K562 (cell line): ENCODE measurements around the gene ARSA. TPM values are rescaled to one million over a fixed set of nuclear protein-coding genes. Genes with fewer than 3 reads are reported as not detected.

Experiments
- ATAC-seq: fragments of 200-7000 bp; cut with Tn5 transposase; 3 replicates; pipeline ENCODE4 v1.9.1; 2020; ENCODE audit warnings: moderate library complexity
- BruUV-seq: library from RNA; stranded (reverse); fragments of 400-500 nt; replicated peaks from 2 replicates; lab custom pipeline; 2021; lab: Mats Ljungman, UMichigan
- CTCF ChIA-PET: fragments of 300-600 bp; formaldehyde crosslinking; extraction: SDS; loops from one replicate; lab custom pipeline; 2021; ENCODE audit warnings: low intra/inter-chr PET ratio; lab: Yijun Ruan, JAX
- POLR2A ChIA-PET: fragments of 300-600, 350-650 bp; sonication (Branson Sonifier 250); formaldehyde crosslinking; extraction: SDS; loops from one replicate; lab custom pipeline; 2021; ENCODE audit warnings: antibody characterized with exemption, inconsistent platforms; lab: Yijun Ruan, JAX
- DNase-seq, 4 experiments: peaks; one replicate each; pipeline versions ENCODE4 v3.0.0 to v3.0.0-alpha.2; 2011 to 2018; ENCODE audit warnings: low spot score in 3 of 4, mixed read lengths in 3 of 4; ENCODE audit errors: extremely low read depth in 1 of 4
- FAIRE-seq: peaks from 2 replicates; lab custom pipeline; 2011; peaks lifted over from hg19 to GRCh38; lab: Jason Lieb, UNC
- H2AFZ ChIP-seq: 2 replicates; pipeline ENCODE4 v1.6.0; 2011; ENCODE audit warnings: low read depth, low read length, control low read depth, inconsistent platforms
- H3K27ac ChIP-seq: fragments of 200-600 bp; 3 replicates; pipeline ENCODE4 v1.8.0; 2011; ENCODE audit warnings: low read depth, mild to moderate bottlenecking, control low read depth, inconsistent platforms, low read length, moderate library complexity, mixed read lengths; ENCODE audit errors: extremely low read depth
- H3K27me3 ChIP-seq, 2 experiments: fragments of 300-600 bp in 1 of 2; 2 replicates in 1 of 2; 3 replicates in 1 of 2; pipeline versions ENCODE4 v1.6.0 to v1.8.0; 2011; ENCODE audit warnings: inconsistent platforms in 2 of 2, low read length in 2 of 2, mild to moderate bottlenecking in 1 of 2, mixed read lengths in 1 of 2, moderate library complexity in 1 of 2; ENCODE audit not compliant: control insufficient read depth in 2 of 2, insufficient read depth in 2 of 2
- H3K36me3 ChIP-seq: fragments of 300-600 bp; 3 replicates; pipeline ENCODE4 v1.8.0; 2011; ENCODE audit warnings: mild to moderate bottlenecking, low read length, inconsistent platforms; ENCODE audit not compliant: control insufficient read depth, insufficient read depth
- H3K4me1 ChIP-seq, 2 experiments: fragments of 200-600 bp in 1 of 2; replicated peaks in 1 of 2; 2 replicates in 1 of 2; 3 replicates in 1 of 2; pipeline versions ENCODE4 v1.5.1 to v1.8.0; 2011; ENCODE audit warnings: inconsistent platforms in 2 of 2, low read length in 2 of 2, mild to moderate bottlenecking in 1 of 2, mixed read lengths in 1 of 2, moderate library complexity in 1 of 2; ENCODE audit not compliant: control insufficient read depth in 2 of 2, insufficient read depth in 2 of 2
- H3K4me2 ChIP-seq: 2 replicates; pipeline ENCODE4 v1.6.1; 2011; ENCODE audit warnings: low read length, control low read depth, inconsistent platforms, mixed read lengths; ENCODE audit not compliant: insufficient read depth
- H3K4me3 ChIP-seq: fragments of 200-600 bp; sonication (generic), shearing (Covaris generic); 2 replicates; pipeline ENCODE4 v1.5.1; 2016; ENCODE audit warnings: control low read depth, inconsistent platforms
- H3K79me2 ChIP-seq: fragments of 200-600 bp; 3 replicates; pipeline ENCODE4 v1.8.0; 2011; ENCODE audit warnings: low read length, inconsistent platforms; ENCODE audit not compliant: control insufficient read depth, insufficient read depth
- H3K9ac ChIP-seq, 2 experiments: 2 replicates each; pipeline versions ENCODE4 v1.6.0 to v1.6.1; 2011; ENCODE audit warnings: low read depth in 2 of 2, low read length in 2 of 2, control low read depth in 1 of 2, inconsistent platforms in 1 of 2, mild to moderate bottlenecking in 1 of 2, mixed read lengths in 1 of 2; ENCODE audit not compliant: insufficient read depth in 1 of 2
- H3K9me1 ChIP-seq: one replicate; pipeline ENCODE4 v1.6.0; 2011; ENCODE audit warnings: inconsistent platforms, mild to moderate bottlenecking, low read length, moderate library complexity; ENCODE audit not compliant: control insufficient read depth, insufficient read depth
- H3K9me3 ChIP-seq: replicated peaks from 2 replicates; pipeline ENCODE4 v1.5.1; 2011; ENCODE audit warnings: low read depth, low read length, inconsistent platforms; ENCODE audit not compliant: control insufficient read depth, insufficient read depth
- H4K20me1 ChIP-seq: replicated peaks from 2 replicates; pipeline ENCODE4 v1.6.1; 2011; ENCODE audit warnings: low read length, inconsistent platforms, mixed read lengths; ENCODE audit not compliant: control insufficient read depth, insufficient read depth
- BHLHE40 ChIP-seq: IDR thresholded peaks from 2 replicates; pipeline ENCODE4 v1.6.1; 2011; ENCODE audit warnings: low read length, improper control_type of control experiment
- BRCA1 ChIP-seq, 2 experiments: fragments of 450-650 bp in 1 of 2; sonication (generic) in 1 of 2; formaldehyde crosslinking in 1 of 2; IDR thresholded peaks; 2 replicates each; pipeline versions ENCODE4 v1.5.0 to v1.6.1; 2017 to 2020; ENCODE audit warnings: mild to moderate bottlenecking in 1 of 2, missing genetic modification reagents in 1 of 2
- CXXC5 ChIP-seq: fragments of 250-450 bp; sonication (Bioruptor Pico); IDR thresholded peaks from 2 replicates; pipeline ENCODE4 v1.8.0; 2022; ENCODE audit warnings: inconsistent platforms, mild to moderate bottlenecking, moderate library complexity
- FOXM1 ChIP-seq, 2 experiments: fragments of 450-650 bp in 1 of 2; sonication (generic) in 1 of 2; formaldehyde crosslinking in 1 of 2; IDR thresholded peaks; 2 replicates each; pipeline versions ENCODE4 v1.6.1 to v1.9.0; 2017 to 2022; ENCODE audit warnings: low read depth in 2 of 2, mild to moderate bottlenecking in 2 of 2, missing genetic modification reagents in 1 of 2, moderate library complexity in 1 of 2
- HDGF ChIP-seq: fragments of 450-650 bp; IDR thresholded peaks from 2 replicates; pipeline ENCODE4 v1.6.1; 2016
- MTA3 ChIP-seq: fragments of 450-650 bp; formaldehyde crosslinking; IDR thresholded peaks from 2 replicates; pipeline ENCODE4 v1.6.1; 2017; ENCODE audit warnings: mild to moderate bottlenecking, borderline replicate concordance
- NKRF ChIP-seq: fragments of 450-650 bp; IDR thresholded peaks from 2 replicates; pipeline ENCODE4 v1.6.1; 2016; ENCODE audit warnings: borderline replicate concordance
- PHB2 ChIP-seq: fragments of 450-650 bp; IDR thresholded peaks from 2 replicates; pipeline ENCODE4 v1.6.1; 2017; ENCODE audit warnings: low read depth
- RFX1 ChIP-seq: fragments of 450-650 bp; IDR thresholded peaks from 2 replicates; pipeline ENCODE4 v1.6.1; 2016; ENCODE audit warnings: mild to moderate bottlenecking, moderate library complexity
- RHOXF2B ChIP-seq: fragments of 250-450 bp; sonication (Bioruptor Pico); conservative IDR thresholded peaks from 2 replicates; pipeline ENCODE4 v1.5.1; 2021
- SMARCB1 ChIP-seq: IDR thresholded peaks from 2 replicates; pipeline ENCODE4 v1.6.1; 2011; ENCODE audit warnings: improper control_type of control experiment, low read depth; ENCODE audit not compliant: insufficient read length
- U2AF1 ChIP-seq: fragments of 200-400 bp; formaldehyde crosslinking; optimal IDR thresholded peaks from 2 replicates; pipeline ENCODE3; 2017; ENCODE audit warnings: mild to moderate bottlenecking, low read depth, low read length, moderate library complexity
- U2AF2 ChIP-seq: fragments of 200-400 bp; formaldehyde crosslinking; optimal IDR thresholded peaks from 2 replicates; pipeline ENCODE3; 2017; ENCODE audit warnings: low read depth, mild to moderate bottlenecking, low read length
- ZKSCAN8 ChIP-seq: fragments of 200-800 bp; sonication (Bioruptor generic); IDR thresholded peaks from 2 replicates; pipeline ENCODE4 v1.6.1; 2016; ENCODE audit warnings: missing genetic modification characterization, missing compliant biosample characterization
- ZNF184 ChIP-seq: sonication (generic); formaldehyde crosslinking; IDR thresholded peaks from 2 replicates; pipeline ENCODE4 v1.5.0; 2020; ENCODE audit warnings: missing genetic modification reagents
- ZNF77 ChIP-seq: fragments of 250-450 bp; sonication (Bioruptor Pico); IDR thresholded peaks from 2 replicates; pipeline ENCODE4 v1.5.0; 2020
- WGBS: fragments of 100-300 bp; shearing (Covaris generic); methylation state at CpG from one replicate; pipeline ENCODE4 v1.1.6; 2016; ENCODE audit warnings: low coverage, mixed read lengths; ENCODE audit not compliant: insufficient coverage; ENCODE audit errors: missing lambda C conversion rate; 5-methylcytosine and 5-hydroxymethylcytosine counted together
- in situ Hi-C: fragments of 300-500 bp; cut with MboI; formaldehyde crosslinking; loops from 4 replicates; pipeline ENCODE4 v1.15.0; 2018; ENCODE audit warnings: inconsistent platforms, mixed read lengths
- intact Hi-C: fragments of 100-400 bp; cut with micrococcal nuclease; formaldehyde crosslinking; loops from 2 replicates; pipeline ENCODE4 v1.14.2; 2022
- polyA plus RNA-seq, 8 experiments: library from polyadenylated mRNA; depleted of rRNA in 4 of 8; stranded (reverse) in 5 of 8; unstranded in 3 of 8; fragments of >200 nt; fragmentation: Nextera tagmentation in 2 of 8; fragmentation: Illumina TruSeq in 1 of 8; extraction: Ambion mirVana in 2 of 8; extraction: Trizol in 1 of 8; gene quantifications; 2 replicates each; pipeline versions ENCODE4 v1.2.1 to v1.2.3, GENCODE V29; 2011 to 2014; ENCODE audit warnings: inconsistent platforms in 1 of 8, missing spikeins in 1 of 8
- total RNA-seq, 7 experiments: library from RNA; depleted of rRNA in 6 of 7; stranded (reverse); fragments of >200 nt in 6 of 7; fragmentation: Illumina TruSeq in 2 of 7; extraction: Trizol in 2 of 7; gene quantifications; 2 replicates each; pipeline versions ENCODE4 v1.2.1 to v1.2.3, GENCODE V29; 2011 to 2021; ENCODE audit warnings: low replicate concordance in 1 of 7
- TF ChIP-seq, protein P1 (sequence below): fragments of 250-450 bp; sonication (Bioruptor Pico); IDR thresholded peaks from 2 replicates; pipeline ENCODE4 v1.8.0; 2022; ENCODE audit warnings: moderate library complexity, mild to moderate bottlenecking, inconsistent platforms

Gene ARSA
- total and polyA plus RNA-seq, 9 of the 15 experiments (the other 6 are each of a cell fraction or from before 2014, with no cell fraction given), result 0.32 to 10.9 (median 1.8) TPM; not detected in 1

- Histone ChIP-seq H3K27ac (no peak overlapping the region), H3K9me3 (no peaks in the 10 kb centered on the region), H3K9me1 (no peaks in the 10 kb centered on the region), H3K79me2 (peaks cover 6% of the 10 kb centered on the region; the same call in 2 of the 3 replicates), H3K4me2 (peak overlapping the region; percentile 55; the same call in 1 of the 2 replicates), H4K20me1 (no peaks in the 10 kb centered on the region), H2AFZ (no peak overlapping the region), H3K36me3 (no peaks in the 10 kb centered on the region; the same call in 2 of the 3 replicates), H3K9ac (no peak overlapping the region), H3K4me1 (peaks cover 15 to 20% of the 10 kb centered on the region in 2 experiments; a peak in 4 of 5 replicates), H3K27me3 (peaks cover 0 to 3% of the 10 kb centered on the region in 2 experiments; a peak in 2 of 5 replicates), H3K4me3 (no peak overlapping the region)
- no peak for FAIRE-seq
- POLR2A ChIA-PET, result interaction anchor here (2.7 kb wide), 1 partner anchor 20 kb away, joined by 8 read pairs; no protein-coding TSS in a partner anchor
- DNase-seq, result no peak
- intact Hi-C loops (no loop called here), in situ Hi-C loops (no loop called here)
- CTCF ChIA-PET, result no interaction called here
- WGBS, result 43% methylated on average over 8 of the region's 8 CpGs
- ATAC-seq, result no peak
- BruUV-seq, result no TSS peak
- TF ChIP-seq U2AF2 (no peak), RFX1 (no peak), RHOXF2B (CRISPR knock-in tag) (no peak), ZNF77 (CRISPR knock-in tag) (no peak), MTA3 (no peak), FOXM1 (IDR thresholded peaks at IDR 0.05; ENCODE audit: low read depth) (no peak), FOXM1 (CRISPR knock-in tag; IDR thresholded peaks at IDR 0.05; ENCODE audit: low read depth) (no peak), PHB2 (no peak), ZKSCAN8 (CRISPR knock-in tag) (no peak), BHLHE40 (no peak), U2AF1 (no peak), SMARCB1 (no peak), BRCA1 (IDR thresholded peaks at IDR 0.05) (no peak), BRCA1 (CRISPR knock-in tag; IDR thresholded peaks at IDR 0.05) (no peak), NKRF (no peak), HDGF (no peak), ZNF184 (CRISPR knock-in tag) (no peak), CXXC5 (no peak)
- TF ChIP-seq, protein P1, sequence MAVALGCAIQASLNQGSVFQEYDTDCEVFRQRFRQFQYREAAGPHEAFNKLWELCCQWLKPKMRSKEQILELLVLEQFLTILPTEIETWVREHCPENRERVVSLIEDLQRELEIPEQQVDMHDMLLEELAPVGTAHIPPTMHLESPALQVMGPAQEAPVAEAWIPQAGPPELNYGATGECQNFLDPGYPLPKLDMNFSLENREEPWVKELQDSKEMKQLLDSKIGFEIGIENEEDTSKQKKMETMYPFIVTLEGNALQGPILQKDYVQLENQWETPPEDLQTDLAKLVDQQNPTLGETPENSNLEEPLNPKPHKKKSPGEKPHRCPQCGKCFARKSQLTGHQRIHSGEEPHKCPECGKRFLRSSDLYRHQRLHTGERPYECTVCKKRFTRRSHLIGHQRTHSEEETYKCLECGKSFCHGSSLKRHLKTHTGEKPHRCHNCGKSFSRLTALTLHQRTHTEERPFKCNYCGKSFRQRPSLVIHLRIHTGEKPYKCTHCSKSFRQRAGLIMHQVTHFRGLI, result no peak
These were observed 42.2 kb downstream of the ARSA start for GRCh38 chr22:50585781-50586180.
